ENCODE results near the gene ANKMY1.

The ANKMY1 gene

DNA sequence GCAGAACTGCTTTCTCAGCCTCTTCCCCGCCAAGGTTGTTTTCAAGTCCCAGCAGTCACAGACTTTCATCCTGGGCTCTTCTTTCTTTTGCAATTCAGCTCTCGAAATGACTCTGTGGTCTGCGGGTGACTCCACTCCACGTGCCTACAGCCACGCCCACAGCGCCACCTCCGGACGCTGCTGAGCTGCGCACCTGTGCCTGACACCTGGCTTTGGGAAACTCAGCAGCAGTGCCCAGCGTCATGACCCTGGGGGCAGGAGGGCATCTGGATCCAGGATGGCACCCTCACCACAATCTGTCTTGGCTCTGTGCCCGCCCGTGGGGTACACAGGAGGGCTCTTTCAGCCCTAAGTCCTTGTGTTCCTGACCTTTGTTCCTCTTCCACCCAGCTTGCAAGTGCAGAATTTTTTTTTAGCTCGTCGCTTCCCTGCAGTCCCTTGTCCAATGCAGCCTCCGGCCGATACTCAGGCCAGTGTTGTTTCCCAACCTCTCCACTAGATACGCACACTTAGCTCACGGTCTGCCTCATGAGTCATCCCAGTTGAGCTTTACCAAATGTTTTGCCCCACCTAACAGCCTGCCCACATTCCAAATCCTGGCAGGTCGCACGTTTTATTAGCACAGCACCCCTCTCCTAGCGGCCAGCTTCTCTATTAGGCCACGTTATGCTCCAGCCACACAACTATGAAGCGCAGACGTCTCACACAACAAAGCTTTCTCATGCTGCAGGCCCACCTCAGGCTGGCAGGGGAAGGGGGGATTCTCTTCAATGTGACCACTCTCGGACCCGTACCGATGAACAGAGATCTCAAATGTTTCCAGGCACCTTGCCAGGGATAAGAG lies 22.2 kb upstream of the ANKMY1 start:
- DNase-seq (ENCODE audit: low read depth) = no peak

DNA sequence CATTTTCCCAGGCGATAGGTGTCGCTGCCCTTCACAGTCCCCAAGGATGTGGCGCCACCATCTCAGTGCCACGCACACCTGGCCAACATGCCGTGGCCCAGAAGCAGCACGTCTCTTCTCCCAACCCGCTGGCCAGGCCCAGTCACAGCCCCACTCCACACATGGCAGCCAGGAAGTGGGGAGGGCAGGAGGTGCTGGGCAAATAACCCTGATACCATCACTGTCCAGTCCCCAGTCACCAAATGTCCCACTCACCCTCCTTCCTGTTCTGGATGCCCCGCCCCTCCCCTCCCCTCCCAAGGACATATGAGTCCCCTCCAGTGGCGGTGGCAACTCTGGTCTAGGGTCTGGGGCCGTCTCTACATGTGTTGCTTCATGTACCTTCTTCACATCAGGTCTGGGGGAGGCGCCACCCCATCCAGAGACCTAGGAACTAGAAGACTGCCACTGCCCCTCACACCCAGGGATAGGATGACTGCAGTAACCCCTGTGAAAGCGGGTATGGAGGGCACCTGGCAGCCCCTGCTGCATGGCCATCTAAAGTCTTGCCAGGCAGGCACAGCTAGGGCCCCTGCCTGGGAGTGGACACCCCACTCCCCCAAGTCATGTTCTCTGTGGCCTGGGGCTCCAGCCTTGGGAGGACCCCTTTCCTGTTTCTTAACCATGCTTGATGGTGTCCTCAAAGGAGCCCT lies 21.4 kb upstream of the ANKMY1 start:
- DNase-seq (ENCODE audit: low read depth) = no peak

DNA sequence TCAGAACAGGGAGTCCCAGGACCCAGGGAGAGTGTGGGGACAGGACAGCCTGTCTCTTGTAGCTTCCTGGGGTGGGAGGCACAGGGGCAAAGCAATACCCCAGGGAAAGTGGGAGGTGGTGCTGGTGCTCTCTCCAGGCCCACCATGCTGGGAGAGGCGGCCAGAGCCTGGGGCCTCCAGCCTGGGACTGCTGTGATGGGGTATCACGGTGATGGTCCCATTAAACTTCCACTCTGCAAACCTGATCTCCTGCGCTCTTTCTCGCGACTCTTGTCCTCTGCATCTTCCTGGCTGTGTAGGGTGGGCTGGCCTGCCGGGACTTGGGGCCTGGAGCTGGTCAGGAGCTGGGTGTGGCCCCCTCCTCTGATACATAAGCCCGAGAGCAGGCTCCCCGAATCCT lies 20.7 kb upstream of the ANKMY1 start:
- DNase-seq (ENCODE audit: low read depth) = no peak

DNA sequence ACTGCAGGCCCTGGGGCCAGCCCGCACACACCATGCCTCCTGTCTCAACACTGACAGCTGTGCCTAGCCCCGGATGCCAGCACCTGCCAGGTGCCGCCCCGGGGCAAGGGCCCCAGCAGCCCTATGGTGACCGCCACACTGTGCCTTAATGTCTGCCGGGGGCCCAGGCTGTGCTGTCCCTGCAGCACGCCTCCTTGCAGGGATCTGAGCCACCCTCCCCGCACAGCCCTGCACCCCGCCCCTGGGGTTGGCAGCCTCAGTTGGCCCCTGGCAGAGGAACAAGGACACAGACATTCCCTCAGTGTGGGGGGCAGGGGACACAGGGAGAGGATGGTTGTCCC lies 20.3 kb upstream of the ANKMY1 start:
- no peak for DNase-seq (ENCODE audit: low read depth)

DNA sequence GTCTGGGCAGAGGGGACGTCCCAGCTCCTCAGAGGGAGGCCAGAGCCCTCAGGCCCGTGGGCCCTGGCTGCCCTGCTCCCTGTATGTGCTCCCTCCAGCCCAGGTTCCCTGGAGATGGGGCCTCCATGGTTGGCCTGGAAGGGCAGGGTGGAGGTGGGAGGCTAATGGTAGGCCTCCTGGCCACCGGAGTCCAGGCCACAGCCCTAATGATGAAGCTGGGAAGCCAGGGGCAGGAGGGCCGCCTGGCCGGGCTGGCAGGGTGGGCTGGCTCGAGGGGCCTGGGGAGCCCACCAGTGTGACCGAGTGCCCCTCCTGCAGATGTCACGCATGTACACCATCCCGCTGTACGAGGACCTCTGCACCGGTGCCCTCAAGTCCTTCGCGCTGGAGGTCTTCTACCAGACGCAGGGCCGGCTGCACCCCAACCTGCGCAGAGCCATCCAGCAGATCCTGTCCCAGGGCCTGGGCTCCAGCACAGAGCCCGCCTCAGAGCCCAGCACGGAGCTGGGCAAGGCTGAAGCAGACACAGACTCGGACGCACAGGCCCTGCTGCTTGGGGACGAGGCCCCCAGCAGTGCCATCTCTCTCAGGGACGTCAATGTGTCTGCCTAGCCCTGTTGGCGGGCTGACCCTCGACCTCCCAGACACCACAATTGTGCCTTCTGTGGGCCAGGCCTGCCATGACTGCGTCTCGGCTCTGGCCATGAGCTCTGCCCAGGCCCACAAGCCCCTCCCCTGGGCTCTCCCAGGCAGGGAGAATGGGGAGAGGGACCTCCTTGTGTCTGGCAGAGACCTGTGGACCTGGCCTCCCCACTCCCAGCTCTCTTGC lies 19.7 kb upstream of the ANKMY1 start:
- no peak for DNase-seq (ENCODE audit: low read depth)

DNA sequence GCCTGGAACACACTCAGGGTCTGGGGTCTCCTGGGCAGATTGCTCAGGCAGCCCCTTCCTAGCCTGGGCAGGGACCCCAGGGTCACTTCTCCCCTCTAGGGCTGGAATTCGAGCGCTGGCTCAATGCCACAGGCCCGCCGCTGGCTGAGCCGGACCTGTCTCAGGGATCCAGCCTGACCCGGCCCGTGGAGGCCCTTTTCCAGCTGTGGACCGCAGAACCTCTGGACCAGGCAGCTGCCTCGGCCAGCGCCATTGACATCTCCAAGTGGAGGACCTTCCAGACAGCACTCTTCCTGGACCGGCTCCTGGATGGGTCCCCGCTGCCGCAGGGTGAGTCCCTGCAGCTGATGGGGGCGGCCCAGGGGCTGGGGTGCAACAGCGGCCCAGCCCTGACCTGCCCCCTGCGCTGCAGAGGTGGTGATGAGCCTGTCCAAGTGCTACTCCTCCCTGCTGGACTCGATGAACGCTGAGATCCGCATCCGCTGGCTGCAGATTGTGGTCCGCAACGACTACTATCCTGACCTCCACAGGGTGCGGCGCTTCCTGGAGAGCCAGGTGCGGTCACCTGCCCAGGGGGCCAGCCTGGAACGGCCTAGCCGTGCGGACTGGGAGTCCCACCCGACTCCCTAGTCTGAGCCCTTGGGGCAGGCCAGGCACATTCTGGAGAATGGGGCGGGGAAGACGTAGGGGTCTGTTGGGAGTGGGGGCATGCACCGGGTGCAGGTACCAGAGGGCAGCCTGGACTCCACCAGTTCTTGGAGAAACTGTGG lies 18.8 kb upstream of the ANKMY1 start:
- DNase-seq (ENCODE audit: low read depth) = no peak

DNA sequence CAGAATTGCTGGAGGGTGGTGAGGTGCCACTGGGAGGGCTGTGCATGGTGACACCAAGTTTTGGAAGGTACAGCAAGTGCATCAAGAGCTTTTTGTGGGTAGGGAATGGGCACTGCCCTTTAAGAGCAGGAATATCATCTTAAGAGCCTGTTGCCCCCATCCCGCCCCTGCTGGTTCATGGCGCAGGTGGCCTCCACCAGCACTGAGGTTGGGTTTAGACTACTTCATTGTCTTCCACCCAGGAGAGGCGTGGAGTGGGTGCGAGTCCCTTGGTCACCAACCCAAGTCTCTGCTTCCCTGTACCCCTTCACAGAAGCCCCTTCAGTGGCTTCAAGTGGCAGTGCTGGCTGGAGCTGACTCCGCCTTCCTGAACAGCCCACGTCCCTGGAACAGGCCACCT lies 18.2 kb upstream of the ANKMY1 start:
- DNase-seq (ENCODE audit: low read depth) = no peak

DNA sequence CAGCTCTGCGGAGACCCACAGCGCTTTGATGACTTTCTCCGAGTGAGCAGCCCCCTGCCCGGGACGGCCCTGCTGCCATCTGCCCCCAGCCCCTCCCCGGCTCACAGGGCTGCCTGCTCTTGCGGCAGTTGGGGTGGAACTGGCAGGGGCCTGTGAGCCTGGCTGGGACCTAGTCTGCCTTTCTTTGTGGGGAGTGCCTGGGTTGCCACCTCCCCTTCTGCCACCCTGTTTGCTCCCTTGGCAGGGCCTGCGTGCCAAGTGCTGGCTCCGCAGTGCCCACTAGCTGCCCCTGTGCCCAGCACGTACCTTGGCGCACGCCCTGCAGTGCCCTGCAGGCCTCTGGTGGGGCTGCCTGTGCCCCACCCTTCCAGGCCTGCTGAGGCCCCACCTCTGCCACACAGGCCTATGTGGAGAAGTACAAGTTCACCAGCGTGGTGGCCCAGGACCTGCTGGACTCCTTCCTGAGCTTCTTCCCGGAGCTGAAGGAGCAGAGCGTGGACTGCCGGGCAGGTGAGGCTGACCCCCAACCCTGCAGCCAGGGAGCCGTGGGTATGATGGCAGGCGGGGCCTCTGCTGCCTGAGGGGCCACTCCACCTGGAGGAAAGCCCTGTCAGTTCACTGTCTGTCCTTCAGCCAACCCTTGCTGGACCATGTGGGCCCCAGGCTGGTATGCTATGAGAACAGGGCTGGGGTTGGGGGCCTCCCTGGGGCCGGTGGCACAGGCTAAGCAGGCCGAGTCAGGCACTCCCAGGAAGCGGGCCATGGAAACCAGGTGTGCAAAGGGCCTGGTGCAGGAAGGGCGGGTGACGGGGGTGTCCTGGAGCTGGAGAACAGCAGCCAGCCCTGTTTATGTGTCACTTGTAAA lies 17.5 kb upstream of the ANKMY1 start:
- DNase-seq (ENCODE audit: low read depth) = no peak

DNA sequence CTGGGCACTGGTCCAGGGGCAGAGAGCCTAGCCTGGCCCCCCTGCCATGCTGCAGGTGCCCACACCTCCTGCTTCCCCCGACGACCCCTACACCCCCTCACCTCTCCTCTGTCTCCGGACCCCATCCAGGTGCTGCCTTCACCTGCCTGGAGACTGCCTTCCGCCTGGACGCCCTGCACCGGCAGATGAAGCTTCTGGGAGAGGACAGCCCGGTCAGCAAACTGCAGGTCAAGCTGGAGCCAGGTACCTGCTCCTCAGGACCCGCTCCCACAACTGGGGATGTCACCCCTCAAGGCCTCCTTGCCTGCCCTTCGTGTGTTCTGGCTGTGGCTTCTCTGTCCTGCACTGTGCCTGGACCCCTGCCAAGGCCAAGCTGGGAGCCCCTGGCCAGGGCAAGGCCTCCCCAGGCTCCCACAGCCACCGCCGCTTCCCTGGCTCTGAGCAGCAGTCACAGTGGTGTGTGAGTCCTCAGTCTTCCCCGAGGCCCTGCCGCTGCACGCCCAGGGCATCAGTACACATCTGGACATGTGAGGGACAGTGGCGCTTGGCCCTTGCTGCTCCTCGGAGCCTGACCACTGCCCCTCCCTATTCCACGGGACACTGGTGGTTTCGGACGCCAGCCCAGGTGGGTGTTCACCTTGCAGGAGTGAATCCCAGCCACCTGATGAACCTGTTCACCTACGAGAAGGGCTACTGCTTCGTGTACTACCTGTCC lies 16.8 kb upstream of the ANKMY1 start:
- DNase-seq (ENCODE audit: low read depth) = no peak

DNA sequence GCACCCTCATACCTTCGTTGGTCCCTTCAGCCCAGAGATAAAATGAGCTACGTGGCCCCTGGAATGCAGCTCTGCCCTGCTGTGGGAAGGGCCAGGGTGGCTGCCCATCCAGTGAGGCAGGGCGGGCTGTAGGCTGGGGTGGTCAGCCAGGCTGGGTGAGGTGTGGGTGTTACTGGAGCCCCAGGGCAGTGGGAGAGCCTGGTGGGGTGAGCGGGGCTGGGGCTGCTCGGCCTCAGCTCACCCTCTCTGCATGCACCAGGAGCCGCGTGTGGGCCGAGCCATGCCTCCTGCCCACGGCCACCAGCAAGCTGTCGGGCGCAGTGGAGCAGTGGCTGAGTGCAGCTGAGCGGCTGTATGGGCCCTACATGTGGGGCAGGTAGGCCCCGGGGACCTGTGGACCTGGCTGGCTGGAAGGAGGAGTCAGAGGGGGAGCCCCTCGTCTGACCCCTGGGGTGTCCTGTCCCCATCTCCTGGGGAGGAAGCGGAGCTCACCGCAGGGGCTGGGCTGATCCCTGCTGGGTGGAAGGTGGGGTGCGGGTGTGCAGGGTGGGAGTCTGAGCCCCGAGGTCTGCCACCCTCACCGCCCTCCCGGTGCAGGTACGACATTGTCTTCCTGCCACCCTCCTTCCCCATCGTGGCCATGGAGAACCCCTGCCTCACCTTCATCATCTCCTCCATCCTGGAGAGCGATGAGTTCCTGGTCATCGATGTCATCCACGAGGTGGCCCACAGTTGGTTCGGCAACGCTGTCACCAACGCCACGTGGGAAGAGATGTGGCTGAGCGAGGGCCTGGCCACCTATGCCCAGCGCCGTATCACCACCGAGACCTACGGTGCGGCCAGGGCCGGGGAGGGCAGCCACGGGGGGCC lies 16.0 kb upstream of the ANKMY1 start:
- DNase-seq (ENCODE audit: low read depth) = no peak

DNA sequence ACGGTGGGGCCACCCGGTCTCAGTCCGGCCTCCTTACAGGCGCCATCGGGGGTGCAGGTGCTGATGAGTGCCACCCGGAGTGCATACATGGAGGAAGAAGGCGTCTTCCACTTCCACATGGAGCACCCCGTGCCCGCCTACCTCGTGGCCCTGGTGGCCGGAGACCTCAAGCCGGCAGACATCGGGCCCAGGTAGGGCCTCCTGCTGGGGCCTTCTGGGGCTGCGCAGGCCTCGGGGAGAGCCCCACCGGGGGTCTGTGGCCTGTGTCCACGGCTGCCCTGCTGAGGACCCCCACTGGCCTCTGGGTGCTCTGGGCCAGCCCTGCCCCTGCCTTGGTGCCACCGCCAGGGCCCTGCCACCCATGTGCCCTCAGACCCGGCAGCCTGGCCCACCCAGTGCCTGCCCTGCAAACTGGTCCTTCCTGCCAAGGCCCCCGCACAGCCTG lies 15.3 kb upstream of the ANKMY1 start:
- no peak for DNase-seq (ENCODE audit: low read depth)

DNA sequence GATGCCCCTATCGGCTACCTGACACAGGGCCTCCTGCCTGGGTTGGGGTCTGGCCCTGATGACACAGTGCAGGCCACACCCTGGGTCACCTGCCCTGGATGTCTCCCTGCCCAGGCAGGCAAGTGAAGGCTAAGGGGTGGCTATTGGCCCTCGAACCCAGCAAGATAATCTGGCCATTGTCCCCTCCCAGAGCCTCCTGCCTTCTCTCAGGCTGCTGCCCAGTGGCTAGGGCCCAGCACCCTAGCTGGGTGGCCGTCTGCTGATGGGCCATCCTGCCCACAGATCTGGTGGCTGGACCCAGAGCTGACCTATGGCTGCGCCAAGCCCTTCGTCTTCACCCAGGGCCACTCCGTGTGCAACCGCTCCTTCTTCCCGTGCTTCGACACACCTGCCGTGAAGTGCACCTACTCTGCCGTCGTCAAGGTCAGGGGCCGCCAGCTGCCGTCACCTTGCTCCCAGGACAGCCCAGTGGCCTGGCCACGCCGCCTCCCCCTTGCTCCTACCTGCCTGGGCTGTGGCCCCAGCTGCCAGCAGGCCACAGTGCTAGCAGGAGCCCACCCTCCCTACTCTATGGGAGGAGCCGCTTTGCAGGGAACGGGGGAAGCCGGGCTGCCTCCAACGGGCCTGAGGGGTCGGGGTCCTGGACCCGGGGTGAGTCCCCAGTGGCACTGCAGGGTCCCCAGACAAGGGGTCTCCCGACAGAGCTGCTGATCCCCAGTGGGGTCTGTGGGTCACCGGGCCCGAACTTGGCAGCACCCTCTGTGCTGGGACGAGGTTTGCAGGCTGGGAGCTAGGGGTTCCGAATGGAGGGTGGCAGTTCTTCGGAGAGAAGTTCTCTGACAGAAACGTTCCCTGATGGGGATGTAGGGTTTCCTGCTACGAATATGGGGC lies 14.6 kb upstream of the ANKMY1 start:
- no peak for DNase-seq (ENCODE audit: low read depth)

DNA sequence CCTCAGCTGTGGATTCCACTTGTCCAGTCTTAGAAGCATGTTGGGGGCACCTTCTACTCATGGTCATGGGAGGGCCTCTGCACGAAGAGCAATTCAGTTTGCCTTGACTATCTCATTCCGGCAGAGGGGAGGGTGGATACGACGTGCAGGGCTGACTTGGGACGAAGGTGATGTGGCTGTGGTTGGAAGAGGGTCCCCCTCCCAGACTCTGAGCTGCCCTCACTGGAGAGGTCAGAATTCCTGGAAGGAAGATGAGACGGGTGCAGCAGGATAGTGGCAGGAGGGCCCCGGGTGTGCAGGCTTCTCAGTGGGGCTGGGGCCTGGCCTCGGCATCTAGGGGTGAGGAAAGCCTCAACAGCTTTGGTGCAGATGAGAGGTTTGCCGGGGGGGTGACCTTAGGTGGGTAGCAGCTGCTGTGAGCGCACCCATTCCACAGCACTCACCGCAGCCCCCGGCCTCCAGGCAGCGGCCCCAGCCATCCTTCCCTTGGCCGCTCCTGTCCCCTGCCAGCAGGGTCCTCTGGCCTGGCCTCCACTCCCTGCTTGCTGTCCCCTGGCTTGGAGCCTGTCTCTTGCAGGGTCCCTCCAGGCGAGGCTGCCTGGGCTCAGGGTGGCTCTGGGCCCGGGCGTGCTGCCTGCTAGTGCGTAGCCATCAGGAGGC lies 13.7 kb upstream of the ANKMY1 start:
- DNase-seq (ENCODE audit: low read depth) = no peak

DNA sequence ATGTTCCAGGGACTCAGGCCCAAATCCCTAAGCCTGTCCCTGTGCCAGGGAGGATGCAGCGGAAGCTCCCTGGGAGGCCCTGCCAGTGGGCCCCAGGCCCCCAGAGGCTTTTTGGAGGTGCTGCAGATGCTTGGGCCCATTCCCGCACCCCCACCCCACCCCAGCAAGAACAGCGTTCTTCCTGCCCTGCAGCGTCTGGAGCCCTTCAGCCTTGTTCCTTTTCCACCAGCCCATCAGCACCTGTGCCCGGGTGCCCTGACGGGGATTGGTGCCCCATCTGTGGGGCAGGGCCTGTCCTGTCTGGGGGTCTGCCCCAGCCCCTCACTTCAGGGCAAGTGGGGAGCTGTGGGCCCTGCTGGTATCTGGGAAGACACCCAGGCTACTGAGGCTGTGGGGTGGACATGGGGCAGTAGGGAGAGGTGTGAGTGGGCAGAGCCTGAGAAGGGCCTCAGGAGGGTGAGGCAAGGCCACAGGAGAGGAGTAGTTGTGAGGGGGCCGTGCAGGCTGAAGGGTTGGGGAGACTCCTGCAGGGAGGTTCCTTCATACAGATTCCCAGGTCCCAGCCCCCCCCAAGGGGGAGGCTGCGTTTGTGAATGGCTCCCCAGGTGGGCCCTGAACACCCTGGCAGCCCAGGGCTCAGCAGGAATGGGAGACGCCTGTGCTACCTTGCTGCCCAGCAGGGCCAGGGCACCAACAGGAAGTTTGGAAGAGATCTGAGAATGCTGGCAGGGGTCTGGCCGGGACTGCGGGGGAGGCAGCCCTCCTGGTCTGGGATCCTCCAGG lies 12.9 kb upstream of the ANKMY1 start:
- DNase-seq (ENCODE audit: low read depth) = no peak

DNA sequence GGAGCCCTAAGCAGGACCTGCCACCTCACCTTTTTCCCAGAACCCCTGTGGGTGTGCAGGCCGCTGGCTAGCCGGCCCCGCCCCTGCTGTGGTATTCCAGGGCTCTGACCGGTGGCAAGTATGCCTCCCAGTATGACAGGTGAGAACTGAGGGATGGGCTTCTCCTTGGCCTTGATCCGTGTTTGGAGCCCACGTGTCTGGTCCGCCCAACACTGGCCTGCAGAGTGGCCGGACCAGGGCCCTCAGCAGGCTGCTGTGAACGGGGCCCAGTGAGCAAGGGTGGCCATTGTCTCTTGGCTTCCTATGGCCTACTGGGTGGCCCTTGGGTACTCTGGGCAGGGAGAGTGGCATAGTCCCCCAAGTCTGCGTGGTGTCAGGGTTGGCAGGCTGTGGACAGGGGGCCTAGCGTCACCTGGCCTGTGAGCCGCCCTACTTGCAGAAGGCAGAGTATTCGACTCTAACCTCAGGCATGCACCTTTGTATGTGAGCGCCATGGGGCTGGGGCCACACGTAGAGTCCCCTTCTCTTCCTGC lies 12.3 kb upstream of the ANKMY1 start:
- no peak for DNase-seq (ENCODE audit: low read depth)

DNA sequence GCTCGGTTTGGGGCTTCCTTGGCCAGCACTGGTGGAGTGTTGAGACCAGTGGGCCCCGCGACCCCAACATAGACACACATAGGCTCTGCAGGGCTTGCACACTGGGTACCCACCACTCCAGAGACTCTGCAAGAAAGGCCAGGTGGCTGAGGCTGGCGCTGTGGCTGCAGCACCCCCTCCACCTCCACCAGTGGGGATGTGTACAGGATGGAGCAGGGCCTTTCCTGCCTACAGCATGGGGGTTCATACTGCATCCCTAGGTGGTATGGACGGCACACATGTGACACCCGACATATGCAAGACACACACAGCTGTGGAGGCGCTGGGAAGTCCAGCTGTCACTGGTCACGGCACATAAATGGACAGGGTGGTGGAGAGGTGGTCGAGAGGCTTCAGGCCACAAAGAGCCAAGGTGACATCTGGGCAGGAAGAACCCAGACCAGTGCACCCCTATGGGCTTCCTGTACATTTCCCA lies 11.8 kb upstream of the ANKMY1 start:
- no peak for DNase-seq (ENCODE audit: low read depth)

Data from activated gamma-delta T cell treated with anti-CD3 and anti-CD28 coated beads, Interleukin-2, amount 50 U/mL, for 16 hours (primary cell).